PC-9 (cell line): ENCODE measurements around the gene EML2.

Experiments
- CTCF ChIP-seq: fragments of 200-600 bp; sonication (generic); conservative IDR thresholded peaks from 2 replicates; pipeline ENCODE4 v1.6.1; 2017; ENCODE audit warnings: mixed run types, antibody characterized with exemption, mild to moderate bottlenecking, moderate library complexity
- EZH2 ChIP-seq: fragments of 200-600 bp; sonication (generic); IDR thresholded peaks from 2 replicates; pipeline ENCODE4 v1.8.0; 2017; ENCODE audit warnings: antibody characterized with exemption, low read depth

- TF ChIP-seq CTCF, result no peak
- no peak for TF ChIP-seq EZH2
Observed at GRCh38 chr19:45668342-45668871, 29.2 kb upstream of the EML2 start.
